ENCODE measurements around the gene ZMAT3. TPM values are rescaled to one million over a fixed set of nuclear protein-coding genes. Genes with fewer than 3 reads are reported as not detected.

Gene ZMAT3
- total and polyA plus RNA-seq, 2 of the 8 experiments (the other 6 are each of a cell fraction or from before 2014, with no cell fraction given): 5.0 to 9.2 TPM

GRCh38 chr3:179067291-179067690, 4.3 kb downstream of the ZMAT3 start:
- no peaks in the 10 kb centered on the region for H3K9me3 ChIP-seq (ENCODE audit: insufficient read depth in 2 of 2, low read depth in 1 of 2, low read length in 1 of 2)
- peaks cover 0 to 1% (median 0%) of the 10 kb centered on the region in 4 experiments; a peak in 2 of 7 replicates for H3K27me3 ChIP-seq (replicated peaks in 1 of 4; ENCODE audit: control insufficient read depth in 3 of 4, extremely low read depth in 1 of 4, insufficient read depth in 3 of 4, low read length in 3 of 4)
- H3K79me2 ChIP-seq (ENCODE audit: control insufficient read depth in 1 of 2, insufficient read depth in 2 of 2, low read length in 2 of 2): no peaks in the 10 kb centered on the region
- WGBS, 2 experiments (ENCODE audit: extremely low coverage in 1 of 2, insufficient coverage in 1 of 2, insufficient read length in 1 of 2, insufficient replicate concordance in 2 of 2, low coverage in 1 of 2, low lambda C conversion rate in 2 of 2, missing lambda C conversion rate in 1 of 2): 89% methylated on average over 1 of the region's 1 CpG; no CpG with 5 or more reads in 1 of the 2 experiments
- no peak overlapping the region for H4K8ac ChIP-seq (ENCODE audit: extremely low read depth, insufficient read depth, low read length)
- H3K4me1 ChIP-seq (replicated peaks in 1 of 4; ENCODE audit: control insufficient read depth in 3 of 4, insufficient read depth in 4 of 4, low read length in 3 of 4): peaks cover 0 to 7% (median 4%) of the 10 kb centered on the region in 4 experiments; a peak in 3 of 7 replicates
- H4K20me1 ChIP-seq (replicated peaks in 1 of 2; ENCODE audit: control insufficient read depth in 1 of 2, insufficient read depth in 2 of 2, low read length in 2 of 2): no peaks in the 10 kb centered on the region
- no peak overlapping the region for H3K18ac ChIP-seq (ENCODE audit: extremely low read depth, low read length)
- TF ChIP-seq KDM4A (IDR thresholded peaks at IDR 0.05; ENCODE audit: low read depth, low read length, severe bottlenecking) (no peak), JUND (IDR thresholded peaks at IDR 0.05; ENCODE audit: low read length) (no peak), MAFK (IDR thresholded peaks at IDR 0.05; ENCODE audit: low read depth, low read length) (no peak), FOSL1 (IDR thresholded peaks at IDR 0.05; ENCODE audit: insufficient read depth, low read depth, low read length) (no peak), TCF12 (IDR thresholded peaks at IDR 0.05; ENCODE audit: low read depth, low read length) (no peak), GABPA (IDR thresholded peaks at IDR 0.05; ENCODE audit: borderline replicate concordance, insufficient read depth, low read length) (no peak)
- H2BK120ac ChIP-seq (replicated peaks; ENCODE audit: low read depth, low read length): no peak overlapping the region
- no peak overlapping the region; a peak in 1 of 7 replicates for H3K9ac ChIP-seq (replicated peaks in 1 of 4; ENCODE audit: extremely low read depth in 1 of 4, low read depth in 3 of 4, low read length in 3 of 4)
- H3K4me2 ChIP-seq (ENCODE audit: insufficient read depth in 1 of 2, low read depth in 2 of 2, low read length in 2 of 2): no peak overlapping the region
- H2BK5ac ChIP-seq (ENCODE audit: low read depth, low read length): no peak overlapping the region
- no peak overlapping the region for H4K5ac ChIP-seq (ENCODE audit: insufficient read length, low read depth, low read length)
- no peak overlapping the region for H2BK20ac ChIP-seq (ENCODE audit: low read length)
- H3K4me3 ChIP-seq (ENCODE audit: extremely low read depth in 1 of 4, insufficient read depth in 2 of 4, low read depth in 3 of 4, low read length in 4 of 4): no peak overlapping the region
- H2BK12ac ChIP-seq (ENCODE audit: low read depth, low read length): no peak overlapping the region
- no peak overlapping the region for H2BK15ac ChIP-seq (ENCODE audit: low read length)
- peaks cover 0 to 5% (median 0%) of the 10 kb centered on the region in 4 experiments; a peak in 3 of 8 replicates for H3K36me3 ChIP-seq (ENCODE audit: control insufficient read depth in 2 of 4, insufficient read depth in 4 of 4, low read length in 3 of 4)
- DNase-seq (ENCODE audit: low read depth in 1 of 2, low spot score in 2 of 2) (no peak), FAIRE-seq (no peak)
- H2AK5ac ChIP-seq (ENCODE audit: low read depth, low read length): no peak overlapping the region
- no peak overlapping the region for H3K56ac ChIP-seq (replicated peaks; ENCODE audit: insufficient read length, low read depth, low read length)
- H3K27ac ChIP-seq (ENCODE audit: low read depth, low read length): no peak overlapping the region
- POLR2A ChIA-PET (ENCODE audit: partially characterized antibody): no interaction called here
- no peak overlapping the region for H3K4ac ChIP-seq (replicated peaks; ENCODE audit: insufficient read length, low read depth, low read length)
- CTCF ChIA-PET (ENCODE audit: partially characterized antibody): interaction anchor here (0.6 to 7.4 kb wide), 6 partner anchors 16 to 626 kb away, joined by 3 to 35 read pairs (median 3); no protein-coding TSS in a partner anchor
- H3K23me2 ChIP-seq (ENCODE audit: low read depth, low read length): peaks cover 8% of the 10 kb centered on the region
- H3K14ac ChIP-seq (ENCODE audit: insufficient read length): no peak overlapping the region
- no peak overlapping the region for H3K23ac ChIP-seq (ENCODE audit: insufficient read length)
- H2AFZ ChIP-seq (ENCODE audit: low read length): no peak overlapping the region
- H4K91ac ChIP-seq (replicated peaks; ENCODE audit: insufficient read length, low read length): no peak overlapping the region
- no peaks in the 10 kb centered on the region for H3K79me1 ChIP-seq (ENCODE audit: low read depth, low read length)
